Mammary epithelial cell (primary cell): ENCODE results near the gene LPGAT1.

Source experiments
- EZH2 ChIP-seq: IDR thresholded peaks from 2 replicates; pipeline ENCODE4 v1.6.1; 2012; ENCODE audit warnings: low read length, inconsistent platforms, borderline replicate concordance
- TF ChIP-seq, protein P1 (sequence below), 2 donors: IDR thresholded peaks in 1 of 2; conservative IDR thresholded peaks in 1 of 2; 2 replicates each; pipeline ENCODE4 v1.5.1; 2011 to 2012; ENCODE audit warnings: inconsistent platforms in 2 of 2, low read length in 2 of 2, mild to moderate bottlenecking in 2 of 2, control low read depth in 1 of 2, low read depth in 1 of 2; ENCODE audit not compliant: insufficient read depth in 1 of 2; ENCODE audit errors: extremely low read depth in 1 of 2

DNA sequence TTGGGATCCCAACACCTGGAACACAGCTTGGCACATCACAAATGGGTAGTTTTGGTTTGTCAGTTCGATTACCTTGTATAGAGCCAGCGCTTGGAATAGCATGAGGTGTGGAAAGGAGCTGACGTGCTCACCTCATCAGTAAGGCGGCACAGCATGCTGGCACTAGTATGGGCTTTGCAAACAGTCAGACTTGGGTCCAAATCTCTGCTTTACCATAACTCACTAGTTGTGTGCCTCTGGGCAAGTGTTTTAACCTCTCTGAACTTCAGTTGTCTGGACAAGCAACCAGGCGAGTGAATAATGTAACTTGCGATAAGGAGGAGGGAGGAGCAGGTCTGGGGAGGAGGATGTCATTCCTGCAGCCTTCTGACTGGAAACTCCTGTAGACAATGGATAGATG, 128.8 kb downstream of the LPGAT1 start:
- TF ChIP-seq, protein P1, sequence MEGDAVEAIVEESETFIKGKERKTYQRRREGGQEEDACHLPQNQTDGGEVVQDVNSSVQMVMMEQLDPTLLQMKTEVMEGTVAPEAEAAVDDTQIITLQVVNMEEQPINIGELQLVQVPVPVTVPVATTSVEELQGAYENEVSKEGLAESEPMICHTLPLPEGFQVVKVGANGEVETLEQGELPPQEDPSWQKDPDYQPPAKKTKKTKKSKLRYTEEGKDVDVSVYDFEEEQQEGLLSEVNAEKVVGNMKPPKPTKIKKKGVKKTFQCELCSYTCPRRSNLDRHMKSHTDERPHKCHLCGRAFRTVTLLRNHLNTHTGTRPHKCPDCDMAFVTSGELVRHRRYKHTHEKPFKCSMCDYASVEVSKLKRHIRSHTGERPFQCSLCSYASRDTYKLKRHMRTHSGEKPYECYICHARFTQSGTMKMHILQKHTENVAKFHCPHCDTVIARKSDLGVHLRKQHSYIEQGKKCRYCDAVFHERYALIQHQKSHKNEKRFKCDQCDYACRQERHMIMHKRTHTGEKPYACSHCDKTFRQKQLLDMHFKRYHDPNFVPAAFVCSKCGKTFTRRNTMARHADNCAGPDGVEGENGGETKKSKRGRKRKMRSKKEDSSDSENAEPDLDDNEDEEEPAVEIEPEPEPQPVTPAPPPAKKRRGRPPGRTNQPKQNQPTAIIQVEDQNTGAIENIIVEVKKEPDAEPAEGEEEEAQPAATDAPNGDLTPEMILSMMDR (conservative IDR thresholded peaks at IDR 0.05 in 1 of 2, IDR thresholded peaks at IDR 0.05 in 1 of 2; ENCODE audit: extremely low read depth in 1 of 2, insufficient read depth in 1 of 2, low read depth in 1 of 2, low read length in 2 of 2) = no peak
- no peak for TF ChIP-seq EZH2
